Peyer's patch (tissue), 4 donors: ENCODE data around the gene IFITM1. TPM values are rescaled to one million over a fixed set of nuclear protein-coding genes. Genes with fewer than 3 reads are reported as not detected.

ENCODE experiments used
- DNase-seq, 3 donors: peaks; one replicate each; pipeline ENCODE4 v3.0.0-alpha.2; 2017 to 2019
- H3K27ac ChIP-seq, 4 donors: fragments of 200-600 bp; sonication (generic); one replicate each; pipeline ENCODE4 v1.5.1; 2016 to 2019
- H3K27me3 ChIP-seq, 2 donors: fragments of 200-600 bp; sonication (generic); one replicate each; pipeline ENCODE4 v1.5.1; 2019
- H3K36me3 ChIP-seq, 3 donors: fragments of 200-600 bp; sonication (generic); one replicate each; pipeline ENCODE4 v1.5.1; 2016 to 2019
- H3K4me1 ChIP-seq, 4 donors: fragments of 200-600 bp; sonication (generic); one replicate each; pipeline ENCODE4 v1.5.1; 2016 to 2019
- H3K4me3 ChIP-seq, 4 donors: fragments of 200-600 bp; sonication (generic); 1 replicate in 3 of 4; 2 replicates in 1 of 4; pipeline ENCODE4 v1.5.1; 2016 to 2019; ENCODE audit warnings: mild to moderate bottlenecking in 1 of 4
- H3K9me3 ChIP-seq, 4 donors: fragments of 200-600 bp; sonication (generic); one replicate each; pipeline ENCODE4 v1.5.1; 2016 to 2019; ENCODE audit warnings: mild to moderate bottlenecking in 1 of 4
- CTCF ChIP-seq, 6 experiments: fragments of 450-650 bp in 4 of 6; fragments of 200-600 bp in 2 of 6; sonication (generic) in 1 of 6; IDR thresholded peaks; one replicate each; pipeline ENCODE4 v1.5.1; 2017 to 2019; ENCODE audit warnings: antibody characterized with exemption in 6 of 6, mild to moderate bottlenecking in 3 of 6, moderate library complexity in 1 of 6
- POLR2A ChIP-seq, 2 donors: fragments of 450-650 bp; IDR thresholded peaks; one replicate each; pipeline ENCODE4 v1.5.1; 2017; ENCODE audit warnings: antibody characterized with exemption in 2 of 2, mild to moderate bottlenecking in 2 of 2, moderate library complexity in 2 of 2
- total RNA-seq, 4 donors: library from RNA; depleted of rRNA; stranded (reverse); fragments of >200 nt; gene quantifications; one replicate each; pipeline ENCODE4 v1.1.0, GENCODE V29; 2016

IFITM1 gene
- total RNA-seq, 4 donors from 2014 or later = 45.9 to 141 (median 89.6) TPM

- H3K36me3 ChIP-seq = peaks cover 0 to 23% (median 0%) of the 10 kb centered on the region in 3 donors
- peaks cover 0 to 12% of the 10 kb centered on the region in 2 donors for H3K27me3 ChIP-seq
- H3K27ac ChIP-seq = peak within 1 kb of the TSS; percentile 73 to 96 (median 86)
- peak within 1 kb of the TSS; percentile 52 to 61 (median 56) for H3K4me3 ChIP-seq
- peak in 2 of 3 donors; percentile 87 for DNase-seq
- H3K4me1 ChIP-seq = peaks cover 0 to 34% (median 19%) of the 10 kb centered on the region in 4 donors
- peak; percentile 86 to 90 for TF ChIP-seq POLR2A (IDR thresholded peaks at IDR 0.05)
- no peak for TF ChIP-seq CTCF (IDR thresholded peaks at IDR 0.05)
- H3K9me3 ChIP-seq = no peaks in the 10 kb centered on the region
Observed at GRCh38 chr11:278001-278951, 35.6 kb upstream of the IFITM1 start, which contains the start of gene NLRP6. TSS of gene NLRP6 (plus strand) at chr11:278407. CDS start at chr11:278570, 163 bp downstream.

- peaks cover 0 to 34% (median 19%) of the 10 kb centered on the region in 4 donors for H3K4me1 ChIP-seq
- peaks cover 0 to 27% (median 0%) of the 10 kb centered on the region in 3 donors for H3K36me3 ChIP-seq
- peak overlapping the region; percentile 73 to 96 (median 86) for H3K27ac ChIP-seq
- peaks cover 0 to 12% of the 10 kb centered on the region in 2 donors for H3K27me3 ChIP-seq
- H3K4me3 ChIP-seq = peak overlapping the region; percentile 52 to 61 (median 56)
- DNase-seq = peak in 2 of 3 donors; percentile 66 to 69
- H3K9me3 ChIP-seq = no peaks in the 10 kb centered on the region
- TF ChIP-seq CTCF (IDR thresholded peaks at IDR 0.05) (no peak), POLR2A (IDR thresholded peaks at IDR 0.05) (peak in 1 of 2 donors; percentile 7)
Observed at GRCh38 chr11:279040-279965, 34.5 kb upstream of the IFITM1 start.

- TF ChIP-seq POLR2A (IDR thresholded peaks at IDR 0.05) (peak; percentile 40 to 50), CTCF (IDR thresholded peaks at IDR 0.05) (no peak)
- H3K4me1 ChIP-seq = peaks cover 0 to 34% (median 19%) of the 10 kb centered on the region in 4 donors
- peak overlapping the region; percentile 73 to 96 (median 86) for H3K27ac ChIP-seq
- no peaks in the 10 kb centered on the region for H3K9me3 ChIP-seq
- peak; percentile 55 to 89 (median 88) for DNase-seq
- peak overlapping the region; percentile 52 to 61 (median 56) for H3K4me3 ChIP-seq
- H3K36me3 ChIP-seq = peaks cover 0 to 31% (median 0%) of the 10 kb centered on the region in 3 donors
- H3K27me3 ChIP-seq = peaks cover 0 to 12% of the 10 kb centered on the region in 2 donors
Observed at GRCh38 chr11:279966-280705, 33.7 kb upstream of the IFITM1 start.

- H3K27ac ChIP-seq = peak overlapping the region; percentile 73 to 96 (median 86)
- peaks cover 0 to 34% (median 19%) of the 10 kb centered on the region in 4 donors for H3K4me1 ChIP-seq
- H3K27me3 ChIP-seq = peaks cover 0 to 12% of the 10 kb centered on the region in 2 donors
- peaks cover 0 to 31% (median 0%) of the 10 kb centered on the region in 3 donors for H3K36me3 ChIP-seq
- peak overlapping the region; percentile 52 to 61 (median 56) for H3K4me3 ChIP-seq
- H3K9me3 ChIP-seq = no peaks in the 10 kb centered on the region
- DNase-seq = peak; percentile 49 to 75 (median 62)
- TF ChIP-seq POLR2A (IDR thresholded peaks at IDR 0.05) (no peak), CTCF (IDR thresholded peaks at IDR 0.05) (no peak)
Observed at GRCh38 chr11:280706-281485, 32.9 kb upstream of the IFITM1 start.
